LNCaP clone FGC (cell line): Measurements from ENCODE around the gene ST6GALNAC5.

Experiments used
- DNase-seq: peaks from one replicate; pipeline ENCODE4 v3.0.0-alpha.2; 2011; ENCODE audit warnings: low read depth
- H3K4me3 ChIP-seq: 2 replicates; pipeline ENCODE4 v1.5.1; 2011; ENCODE audit warnings: mild to moderate bottlenecking, low read depth, low read length, control low read depth
- CTCF ChIP-seq: IDR thresholded peaks from 2 replicates; pipeline ENCODE4 v1.5.1; 2012; ENCODE audit warnings: mild to moderate bottlenecking; ENCODE audit not compliant: control insufficient read depth, insufficient read depth; ENCODE audit errors: extremely low read depth

The ST6GALNAC5 gene

GRCh38 chr1:76998582-76999223 is 131.4 kb downstream of the ST6GALNAC5 start:
- no peak for DNase-seq
- TF ChIP-seq CTCF = no peak
- no peak overlapping the region for H3K4me3 ChIP-seq

GRCh38 chr1:77007675-77008074 is 140.4 kb downstream of the ST6GALNAC5 start:
- DNase-seq = no peak
- no peak for TF ChIP-seq CTCF
- no peak overlapping the region for H3K4me3 ChIP-seq

- no peak for TF ChIP-seq CTCF
- no peak for DNase-seq
Measured at GRCh38 chr1:77010937-77011336, 143.7 kb downstream of the ST6GALNAC5 start.

GRCh38 chr1:77012066-77012465 is 144.8 kb downstream of the ST6GALNAC5 start:
- H3K4me3 ChIP-seq = no peak overlapping the region
- no peak for DNase-seq
- no peak for TF ChIP-seq CTCF

More at GRCh38 chr1:77010937-77011336, 143.7 kb downstream of the ST6GALNAC5 start:
- no peak overlapping the region for H3K4me3 ChIP-seq

- no peak for TF ChIP-seq CTCF
- DNase-seq = no peak
- no peak overlapping the region for H3K4me3 ChIP-seq
Measured at GRCh38 chr1:77014073-77014788, 147.0 kb downstream of the ST6GALNAC5 start.

- DNase-seq = no peak
- H3K4me3 ChIP-seq = no peak overlapping the region
- no peak for TF ChIP-seq CTCF
Measured at GRCh38 chr1:77015748-77016341, 148.6 kb downstream of the ST6GALNAC5 start.
